Panc1 (cell line): Measurements from ENCODE around the gene FAN1.

Experiments used
- POLR2AphosphoS5 ChIP-seq: IDR thresholded peaks from 2 replicates; pipeline ENCODE4 v1.6.1; 2012; ENCODE audit warnings: mild to moderate bottlenecking, low read depth, low read length, moderate library complexity
- SIN3A ChIP-seq: IDR thresholded peaks from 2 replicates; pipeline ENCODE4 v1.6.1; 2012; ENCODE audit warnings: low read depth, mild to moderate bottlenecking, low read length, moderate library complexity, borderline replicate concordance; ENCODE audit not compliant: insufficient read depth
- TCF7L2 ChIP-seq: IDR thresholded peaks from 2 replicates; pipeline ENCODE4 v1.6.1; 2011; ENCODE audit warnings: mild to moderate bottlenecking, low read depth, low read length, inconsistent platforms
- TF ChIP-seq, protein P1 (sequence below): fragments of 450-650 bp; IDR thresholded peaks from 2 replicates; pipeline ENCODE4 v1.5.1; 2017; ENCODE audit warnings: mild to moderate bottlenecking
- TF ChIP-seq, protein P2 (sequence below), 2 experiments: IDR thresholded peaks; 2 replicates each; pipeline ENCODE4 v1.6.1; 2011 to 2012; ENCODE audit warnings: low read depth in 2 of 2, control low read depth in 1 of 2, low read length in 1 of 2, mild to moderate bottlenecking in 1 of 2, moderate library complexity in 1 of 2; ENCODE audit not compliant: insufficient read depth in 1 of 2

DNA sequence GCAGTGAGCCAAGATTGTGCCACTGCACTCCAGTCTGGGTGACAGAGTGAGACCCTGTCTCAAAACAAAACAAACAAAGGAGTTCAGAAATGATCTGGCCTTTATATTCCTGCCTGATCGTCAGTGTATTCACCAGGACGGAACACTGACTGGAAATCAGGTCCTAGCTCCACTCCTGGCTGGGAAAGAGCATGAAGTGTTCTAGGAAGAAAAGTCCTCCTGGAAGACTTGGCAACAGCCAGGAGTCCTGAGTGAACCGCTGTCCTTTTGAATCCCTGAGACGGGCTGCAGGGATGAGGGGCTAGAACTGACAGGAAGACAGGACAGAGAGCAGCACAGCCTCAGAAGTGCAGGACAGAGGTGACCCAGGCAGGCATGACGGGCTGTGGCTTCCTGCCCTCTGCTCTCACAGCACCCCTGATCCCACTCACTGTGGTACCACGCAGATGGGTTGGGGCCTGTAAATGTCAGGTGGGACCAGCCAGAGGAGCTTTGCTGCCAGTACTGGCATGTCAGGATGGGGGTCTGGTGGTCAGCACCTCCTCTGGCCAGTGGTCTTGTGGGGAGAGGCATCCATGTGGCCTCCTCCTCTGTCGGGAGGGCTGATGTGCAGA lies 23.5 kb downstream of the FAN1 start:
- TF ChIP-seq, protein P1, sequence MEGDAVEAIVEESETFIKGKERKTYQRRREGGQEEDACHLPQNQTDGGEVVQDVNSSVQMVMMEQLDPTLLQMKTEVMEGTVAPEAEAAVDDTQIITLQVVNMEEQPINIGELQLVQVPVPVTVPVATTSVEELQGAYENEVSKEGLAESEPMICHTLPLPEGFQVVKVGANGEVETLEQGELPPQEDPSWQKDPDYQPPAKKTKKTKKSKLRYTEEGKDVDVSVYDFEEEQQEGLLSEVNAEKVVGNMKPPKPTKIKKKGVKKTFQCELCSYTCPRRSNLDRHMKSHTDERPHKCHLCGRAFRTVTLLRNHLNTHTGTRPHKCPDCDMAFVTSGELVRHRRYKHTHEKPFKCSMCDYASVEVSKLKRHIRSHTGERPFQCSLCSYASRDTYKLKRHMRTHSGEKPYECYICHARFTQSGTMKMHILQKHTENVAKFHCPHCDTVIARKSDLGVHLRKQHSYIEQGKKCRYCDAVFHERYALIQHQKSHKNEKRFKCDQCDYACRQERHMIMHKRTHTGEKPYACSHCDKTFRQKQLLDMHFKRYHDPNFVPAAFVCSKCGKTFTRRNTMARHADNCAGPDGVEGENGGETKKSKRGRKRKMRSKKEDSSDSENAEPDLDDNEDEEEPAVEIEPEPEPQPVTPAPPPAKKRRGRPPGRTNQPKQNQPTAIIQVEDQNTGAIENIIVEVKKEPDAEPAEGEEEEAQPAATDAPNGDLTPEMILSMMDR, result no peak
- TF ChIP-seq, protein P2, sequence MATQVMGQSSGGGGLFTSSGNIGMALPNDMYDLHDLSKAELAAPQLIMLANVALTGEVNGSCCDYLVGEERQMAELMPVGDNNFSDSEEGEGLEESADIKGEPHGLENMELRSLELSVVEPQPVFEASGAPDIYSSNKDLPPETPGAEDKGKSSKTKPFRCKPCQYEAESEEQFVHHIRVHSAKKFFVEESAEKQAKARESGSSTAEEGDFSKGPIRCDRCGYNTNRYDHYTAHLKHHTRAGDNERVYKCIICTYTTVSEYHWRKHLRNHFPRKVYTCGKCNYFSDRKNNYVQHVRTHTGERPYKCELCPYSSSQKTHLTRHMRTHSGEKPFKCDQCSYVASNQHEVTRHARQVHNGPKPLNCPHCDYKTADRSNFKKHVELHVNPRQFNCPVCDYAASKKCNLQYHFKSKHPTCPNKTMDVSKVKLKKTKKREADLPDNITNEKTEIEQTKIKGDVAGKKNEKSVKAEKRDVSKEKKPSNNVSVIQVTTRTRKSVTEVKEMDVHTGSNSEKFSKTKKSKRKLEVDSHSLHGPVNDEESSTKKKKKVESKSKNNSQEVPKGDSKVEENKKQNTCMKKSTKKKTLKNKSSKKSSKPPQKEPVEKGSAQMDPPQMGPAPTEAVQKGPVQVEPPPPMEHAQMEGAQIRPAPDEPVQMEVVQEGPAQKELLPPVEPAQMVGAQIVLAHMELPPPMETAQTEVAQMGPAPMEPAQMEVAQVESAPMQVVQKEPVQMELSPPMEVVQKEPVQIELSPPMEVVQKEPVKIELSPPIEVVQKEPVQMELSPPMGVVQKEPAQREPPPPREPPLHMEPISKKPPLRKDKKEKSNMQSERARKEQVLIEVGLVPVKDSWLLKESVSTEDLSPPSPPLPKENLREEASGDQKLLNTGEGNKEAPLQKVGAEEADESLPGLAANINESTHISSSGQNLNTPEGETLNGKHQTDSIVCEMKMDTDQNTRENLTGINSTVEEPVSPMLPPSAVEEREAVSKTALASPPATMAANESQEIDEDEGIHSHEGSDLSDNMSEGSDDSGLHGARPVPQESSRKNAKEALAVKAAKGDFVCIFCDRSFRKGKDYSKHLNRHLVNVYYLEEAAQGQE (IDR thresholded peaks at IDR 0.05; ENCODE audit: insufficient read depth in 1 of 2, low read depth in 2 of 2, low read length in 1 of 2), result no peak
- no peak for TF ChIP-seq TCF7L2
- TF ChIP-seq POLR2AphosphoS5, result no peak
- no peak for TF ChIP-seq SIN3A
